BLaER1 treated with 17β-estradiol and CSF1 and Interleukin-3, amounts not matched to agents 10 nM and 100 nM (cell line): ENCODE results near the gene KCNAB1.

Source experiments
- H3K27ac ChIP-seq, 11 experiments: shearing (Covaris generic); formaldehyde crosslinking; 2 replicates each; pipeline ENCODE4 v1.8.1; 2022
- H3K27me3 ChIP-seq, 11 experiments: shearing (Covaris generic); formaldehyde crosslinking; 2 replicates each; pipeline ENCODE4 v1.8.1; 2022
- H3K36me3 ChIP-seq, 11 experiments: shearing (Covaris generic); formaldehyde crosslinking; 2 replicates each; pipeline ENCODE4 v1.8.1; 2022
- H3K4me1 ChIP-seq, 10 experiments: shearing (Covaris generic); formaldehyde crosslinking; 2 replicates each; pipeline ENCODE4 v1.8.1; 2022
- H3K4me2 ChIP-seq, 11 experiments: shearing (Covaris generic); formaldehyde crosslinking; 2 replicates each; pipeline ENCODE4 v1.8.1; 2022
- H3K4me3 ChIP-seq, 10 experiments: shearing (Covaris generic); formaldehyde crosslinking; 2 replicates each; pipeline ENCODE4 v1.8.1; 2022
- H3K9ac ChIP-seq, 11 experiments: shearing (Covaris generic); formaldehyde crosslinking; 2 replicates each; pipeline ENCODE4 v1.8.1; 2022
- H3K9me3 ChIP-seq, 11 experiments: shearing (Covaris generic); formaldehyde crosslinking; replicated peaks in 1 of 11; 2 replicates each; pipeline ENCODE4 v1.8.1; 2022
- H4K20me1 ChIP-seq, 11 experiments: shearing (Covaris generic); formaldehyde crosslinking; 2 replicates each; pipeline ENCODE4 v1.8.1; 2022
- Cebpa-rat ChIP-seq, 11 experiments: shearing (Covaris generic); IDR thresholded peaks; 2 replicates each; pipeline ENCODE4 v1.8.1; 2022

KCNAB1 gene

GRCh38 chr3:156171281-156172267 lies 51.2 kb downstream of the KCNAB1 start:
- Histone ChIP-seq H3K4me3 (no peak overlapping the region), H3K4me1 (no peaks in the 10 kb centered on the region), H3K27ac (no peak overlapping the region), H3K4me2 (no peak overlapping the region), H3K27me3 (no peaks in the 10 kb centered on the region), H3K36me3 (no peaks in the 10 kb centered on the region), H3K9me3 (no peaks in the 10 kb centered on the region), H4K20me1 (no peaks in the 10 kb centered on the region), H3K9ac (no peak overlapping the region)
- no peak for TF ChIP-seq Cebpa-rat (IDR thresholded peaks at IDR 0.05)

- TF ChIP-seq Cebpa-rat (IDR thresholded peaks at IDR 0.05), result no peak
- Histone ChIP-seq H3K4me1 (no peaks in the 10 kb centered on the region), H3K36me3 (no peaks in the 10 kb centered on the region), H3K4me2 (no peak overlapping the region), H3K27me3 (no peaks in the 10 kb centered on the region), H3K9ac (no peak overlapping the region), H3K27ac (no peak overlapping the region), H3K4me3 (no peak overlapping the region), H4K20me1 (no peaks in the 10 kb centered on the region), H3K9me3 (no peaks in the 10 kb centered on the region)
These were observed 52.2 kb downstream of the KCNAB1 start for GRCh38 chr3:156172536-156172935.

- Histone ChIP-seq H3K27ac (no peak overlapping the region), H3K4me1 (no peaks in the 10 kb centered on the region), H3K9me3 (peaks cover 0 to 6% (median 0%) of the 10 kb centered on the region in 11 experiments; a peak in 1 of 22 replicates), H3K36me3 (no peaks in the 10 kb centered on the region), H3K9ac (no peak overlapping the region), H3K4me3 (no peak overlapping the region), H3K27me3 (no peaks in the 10 kb centered on the region), H4K20me1 (no peaks in the 10 kb centered on the region), H3K4me2 (no peak overlapping the region)
- TF ChIP-seq Cebpa-rat (IDR thresholded peaks at IDR 0.05), result no peak
These were observed 54.0 kb downstream of the KCNAB1 start for GRCh38 chr3:156174229-156174847.

- H4K20me1 ChIP-seq, result no peaks in the 10 kb centered on the region
- no peaks in the 10 kb centered on the region for H3K36me3 ChIP-seq
- H3K4me1 ChIP-seq, result no peaks in the 10 kb centered on the region
- no peak overlapping the region for H3K27ac ChIP-seq
- H3K27me3 ChIP-seq, result no peaks in the 10 kb centered on the region
- peaks cover 0 to 6% (median 0%) of the 10 kb centered on the region in 11 experiments; a peak in 1 of 22 replicates for H3K9me3 ChIP-seq
- TF ChIP-seq Cebpa-rat (IDR thresholded peaks at IDR 0.05), result no peak
- H3K4me3 ChIP-seq, result no peak overlapping the region
- H3K9ac ChIP-seq, result no peak overlapping the region
- no peak overlapping the region for H3K4me2 ChIP-seq
These were observed 55.2 kb downstream of the KCNAB1 start for GRCh38 chr3:156175570-156175969.

DNA sequence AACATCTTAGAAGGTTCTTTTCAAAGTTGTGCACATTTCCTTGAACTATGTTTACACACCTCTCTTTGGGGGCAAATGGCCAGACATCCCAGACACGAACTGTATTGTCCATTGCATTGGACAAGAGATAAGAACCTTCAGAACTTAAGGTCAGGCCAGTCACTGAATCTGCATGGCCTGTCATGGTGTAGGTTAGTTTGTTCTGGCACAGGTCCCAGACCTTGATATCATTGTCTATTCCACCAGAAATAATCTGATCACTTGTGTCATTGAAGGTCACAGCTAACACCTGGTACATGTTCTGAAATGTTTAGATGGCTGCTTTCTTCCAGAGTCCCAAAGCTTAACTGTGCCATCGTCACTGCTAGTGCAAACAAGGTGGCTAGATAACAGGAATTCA lies 55.7 kb downstream of the KCNAB1 start:
- Histone ChIP-seq H3K27ac (no peak overlapping the region), H3K27me3 (no peaks in the 10 kb centered on the region), H4K20me1 (no peaks in the 10 kb centered on the region), H3K4me3 (no peak overlapping the region), H3K4me2 (no peak overlapping the region), H3K9me3 (peaks cover 0 to 6% (median 0%) of the 10 kb centered on the region in 11 experiments; a peak in 1 of 22 replicates), H3K9ac (no peak overlapping the region), H3K36me3 (no peaks in the 10 kb centered on the region), H3K4me1 (no peaks in the 10 kb centered on the region)
- no peak for TF ChIP-seq Cebpa-rat (IDR thresholded peaks at IDR 0.05)

DNA sequence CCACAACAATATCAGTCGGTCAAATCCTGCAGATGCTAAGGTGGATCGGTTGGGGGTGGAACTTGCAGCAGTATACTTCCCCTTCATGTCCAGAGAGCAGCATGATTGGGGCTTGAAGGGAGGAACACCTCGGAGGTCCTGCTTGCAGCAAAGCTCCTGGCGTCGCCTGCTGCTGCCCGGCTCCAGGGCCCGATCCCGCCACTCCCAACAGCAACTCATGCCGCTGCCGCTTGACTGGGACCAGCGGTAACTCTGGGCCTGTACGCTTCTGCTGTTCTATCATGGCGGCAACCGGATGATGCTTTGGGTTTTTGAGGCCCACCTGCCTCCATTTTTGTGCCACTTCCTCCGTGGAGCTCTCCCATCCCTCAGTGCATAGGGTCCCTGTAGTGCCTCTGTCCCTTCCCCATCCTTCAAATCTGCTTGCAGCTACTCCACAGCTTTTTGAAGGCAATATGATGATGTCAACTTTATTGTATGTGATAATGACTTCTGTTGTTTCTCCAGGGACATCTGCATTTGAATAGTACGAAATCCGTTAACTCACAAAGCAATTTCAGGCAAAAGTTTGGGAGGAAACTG lies 56.3 kb downstream of the KCNAB1 start:
- no peak overlapping the region for H3K4me3 ChIP-seq
- H3K9me3 ChIP-seq, result peaks cover 0 to 6% (median 0%) of the 10 kb centered on the region in 11 experiments; a peak in 1 of 22 replicates
- H4K20me1 ChIP-seq, result no peaks in the 10 kb centered on the region
- no peaks in the 10 kb centered on the region for H3K27me3 ChIP-seq
- H3K36me3 ChIP-seq, result no peaks in the 10 kb centered on the region
- H3K9ac ChIP-seq, result no peak overlapping the region
- no peak overlapping the region for H3K4me2 ChIP-seq
- TF ChIP-seq Cebpa-rat (IDR thresholded peaks at IDR 0.05), result no peak
- no peak overlapping the region for H3K27ac ChIP-seq
- H3K4me1 ChIP-seq, result no peaks in the 10 kb centered on the region

DNA sequence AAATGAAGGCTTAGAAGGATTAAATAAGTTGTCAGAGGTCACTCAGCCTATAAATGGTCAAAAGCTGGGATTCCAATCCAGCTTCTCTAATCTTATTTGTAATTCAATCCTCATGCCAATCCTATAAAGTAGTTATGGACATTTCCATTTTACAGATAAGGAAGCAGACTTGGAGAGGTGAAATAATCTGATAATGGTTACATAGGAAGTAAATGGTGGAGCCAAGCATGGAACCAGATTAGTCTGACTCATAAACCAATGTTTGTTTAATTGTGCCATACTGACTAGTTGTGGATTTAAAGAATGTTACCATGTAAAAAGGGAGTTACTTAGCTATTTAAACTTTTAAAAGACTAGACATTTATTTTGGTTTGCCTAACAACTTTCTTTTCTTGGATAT lies 59.7 kb downstream of the KCNAB1 start:
- Histone ChIP-seq H4K20me1 (no peaks in the 10 kb centered on the region), H3K4me3 (no peak overlapping the region), H3K27ac (no peak overlapping the region), H3K4me2 (no peak overlapping the region), H3K36me3 (no peaks in the 10 kb centered on the region), H3K27me3 (no peaks in the 10 kb centered on the region), H3K4me1 (no peaks in the 10 kb centered on the region), H3K9ac (no peak overlapping the region), H3K9me3 (peaks cover 0 to 6% (median 0%) of the 10 kb centered on the region in 11 experiments; a peak in 1 of 22 replicates)
- no peak for TF ChIP-seq Cebpa-rat (IDR thresholded peaks at IDR 0.05)

GRCh38 chr3:156181509-156181908 lies 61.1 kb downstream of the KCNAB1 start:
- no peak overlapping the region for H3K27ac ChIP-seq

DNA sequence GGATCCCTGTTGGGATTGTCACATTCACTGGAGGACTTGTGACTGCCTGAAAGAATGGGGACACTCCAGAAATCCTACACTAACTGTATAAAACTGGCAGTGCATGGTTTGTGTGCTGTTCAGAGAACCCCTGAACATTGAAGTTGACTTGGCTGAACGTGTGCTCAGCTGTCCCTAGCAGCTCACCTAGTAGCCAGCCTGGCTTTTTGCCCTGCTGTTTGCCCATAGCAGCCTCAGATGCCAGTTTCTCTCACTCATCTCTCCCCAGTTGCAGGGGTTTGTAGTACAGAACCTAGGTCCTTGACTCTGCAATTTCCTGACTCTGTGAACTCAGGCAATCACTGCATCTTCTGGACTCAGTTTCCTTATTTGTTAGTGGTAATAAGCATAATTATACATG lies 63.0 kb downstream of the KCNAB1 start:
- H4K20me1 ChIP-seq, result no peaks in the 10 kb centered on the region
- no peaks in the 10 kb centered on the region for H3K9me3 ChIP-seq
- no peak for TF ChIP-seq Cebpa-rat (IDR thresholded peaks at IDR 0.05)
- no peak overlapping the region for H3K9ac ChIP-seq
- H3K4me1 ChIP-seq, result no peaks in the 10 kb centered on the region
- no peak overlapping the region for H3K4me2 ChIP-seq
- no peak overlapping the region for H3K27ac ChIP-seq
- H3K36me3 ChIP-seq, result no peaks in the 10 kb centered on the region
- no peak overlapping the region for H3K4me3 ChIP-seq
- no peaks in the 10 kb centered on the region for H3K27me3 ChIP-seq

More at GRCh38 chr3:156181509-156181908, 61.1 kb downstream of the KCNAB1 start:
- no peak for TF ChIP-seq Cebpa-rat (IDR thresholded peaks at IDR 0.05)
- Histone ChIP-seq H3K36me3 (no peaks in the 10 kb centered on the region), H3K4me1 (no peaks in the 10 kb centered on the region), H3K27me3 (no peaks in the 10 kb centered on the region), H3K9me3 (peaks cover 0 to 6% (median 0%) of the 10 kb centered on the region in 11 experiments; a peak in 1 of 22 replicates), H3K4me2 (no peak overlapping the region), H3K4me3 (no peak overlapping the region), H3K9ac (no peak overlapping the region), H4K20me1 (no peaks in the 10 kb centered on the region)
